ENCODE measurements around the gene KRTAP19-1.

KRTAP19-1 gene

DNA sequence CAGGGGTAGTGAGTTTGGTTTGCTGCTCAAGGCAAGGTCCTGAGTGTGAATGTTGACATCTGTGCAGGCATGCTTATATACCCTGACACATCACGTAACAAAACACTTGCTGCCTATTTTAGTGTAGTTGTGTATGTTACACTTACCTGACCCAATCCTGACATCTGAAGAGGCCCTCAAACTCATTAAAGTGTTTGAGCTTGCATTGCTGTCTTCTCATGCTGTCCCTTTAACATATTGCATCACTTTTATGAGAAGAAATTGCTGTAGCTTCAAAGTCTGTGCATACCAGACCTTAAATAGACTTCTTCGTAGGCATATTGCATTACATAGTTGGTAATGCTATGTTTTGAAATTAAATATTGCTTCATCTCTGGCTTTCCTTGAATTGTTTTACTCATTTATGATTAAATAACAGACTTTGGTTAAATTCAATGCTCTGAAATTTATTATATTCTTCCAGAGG lies 11.8 kb upstream of the KRTAP19-1 start, which contains the start of gene KRTAP19-3:
Gene KRTAP19-3, minus strand, starts transcription at position 51 of the 466 bp plus-strand sequence. CDS start 56 bp downstream, outside the sequence.
- no peaks in the 10 kb centered on the region for H3K36me3 ChIP-seq (ENCODE audit: control insufficient read depth, insufficient read depth, low read length)
- no peak within 1 kb of the TSS for H3K23ac ChIP-seq (ENCODE audit: low read length)
- H3K27ac ChIP-seq (ENCODE audit: low read depth, low read length) = no peak within 1 kb of the TSS
- H3K18ac ChIP-seq (ENCODE audit: low read length) = no peak within 1 kb of the TSS
- no peak within 1 kb of the TSS for H2BK15ac ChIP-seq (replicated peaks; ENCODE audit: low read depth)
- H3K4me2 ChIP-seq (ENCODE audit: low read length) = no peak within 1 kb of the TSS
- no CpG with 5 or more reads among the region's 2 CpGs for WGBS (ENCODE audit: extremely low coverage, insufficient coverage, low lambda C conversion rate)
- H2BK120ac ChIP-seq (ENCODE audit: low read depth, low read length) = no peak within 1 kb of the TSS
- no peaks in the 10 kb centered on the region for H3K4me1 ChIP-seq (ENCODE audit: control insufficient read depth, low read depth, low read length)
- no peaks in the 10 kb centered on the region for H3K79me2 ChIP-seq (ENCODE audit: control insufficient read depth, insufficient read depth, low read length)
- no peaks in the 10 kb centered on the region for H3K79me1 ChIP-seq (ENCODE audit: low read length)
- H4K5ac ChIP-seq (ENCODE audit: low read length) = no peak within 1 kb of the TSS
- DNase-seq = no peak
- no peak within 1 kb of the TSS for H3K9ac ChIP-seq (ENCODE audit: low read length)
- H3K27me3 ChIP-seq (ENCODE audit: insufficient read depth, low read length, poor library complexity) = no peaks in the 10 kb centered on the region
- no peak within 1 kb of the TSS for H2BK5ac ChIP-seq (ENCODE audit: low read length)
- no peak within 1 kb of the TSS for H2AK5ac ChIP-seq (ENCODE audit: low read length)
- H3K4ac ChIP-seq (ENCODE audit: low read depth, low read length) = no peak within 1 kb of the TSS
- no peak within 1 kb of the TSS for H3K4me3 ChIP-seq (ENCODE audit: low read length)
- H3K56ac ChIP-seq (ENCODE audit: low read length) = no peak within 1 kb of the TSS
- no peak within 1 kb of the TSS for H4K8ac ChIP-seq (ENCODE audit: low read depth, low read length)

DNA sequence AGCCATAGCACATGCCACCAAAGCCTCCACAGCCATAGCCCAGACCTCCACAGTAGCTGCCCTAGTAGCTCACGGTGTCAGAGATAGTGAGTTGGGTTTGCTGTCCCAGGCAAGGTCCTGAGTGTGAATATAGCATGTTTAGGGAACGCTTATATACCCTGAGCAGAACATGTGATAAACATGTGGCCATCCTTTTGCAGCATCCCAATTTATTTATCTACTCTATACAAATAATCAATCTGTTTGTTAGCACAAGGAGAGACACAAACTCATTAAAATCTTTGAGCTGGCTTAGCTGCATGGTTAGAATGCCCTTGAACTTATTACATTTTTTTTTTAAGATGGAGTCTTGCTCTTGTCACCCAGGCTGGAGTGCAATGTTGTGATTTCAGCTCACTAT lies 7.2 kb upstream of the KRTAP19-1 start, which contains the start of gene KRTAP19-2:
Gene KRTAP19-2, minus strand, starts transcription at position 101 of the 400 bp plus-strand sequence. Its CDS starts 88 bp downstream, at position 13.
- Histone ChIP-seq H2BK5ac (ENCODE audit: low read length) (no peak within 1 kb of the TSS), H4K8ac (ENCODE audit: low read depth, low read length) (no peak within 1 kb of the TSS), H3K56ac (ENCODE audit: low read length) (no peak within 1 kb of the TSS), H3K18ac (ENCODE audit: low read length) (no peak within 1 kb of the TSS), H2BK120ac (ENCODE audit: low read depth, low read length) (no peak within 1 kb of the TSS), H3K4me3 (ENCODE audit: low read length) (no peak within 1 kb of the TSS), H2AK5ac (ENCODE audit: low read length) (no peak within 1 kb of the TSS), H3K9ac (ENCODE audit: low read length) (no peak within 1 kb of the TSS), H3K79me2 (ENCODE audit: control insufficient read depth, insufficient read depth, low read length) (no peaks in the 10 kb centered on the region), H3K4ac (ENCODE audit: low read depth, low read length) (no peak within 1 kb of the TSS), H2BK15ac (replicated peaks; ENCODE audit: low read depth) (no peak within 1 kb of the TSS), H3K79me1 (ENCODE audit: low read length) (no peaks in the 10 kb centered on the region), H4K5ac (ENCODE audit: low read length) (no peak within 1 kb of the TSS), H3K4me1 (ENCODE audit: control insufficient read depth, low read depth, low read length) (no peaks in the 10 kb centered on the region), H3K4me2 (ENCODE audit: low read length) (no peak within 1 kb of the TSS), H3K27me3 (ENCODE audit: insufficient read depth, low read length, poor library complexity) (no peaks in the 10 kb centered on the region), H3K27ac (ENCODE audit: low read depth, low read length) (no peak within 1 kb of the TSS), H3K36me3 (ENCODE audit: control insufficient read depth, insufficient read depth, low read length) (no peaks in the 10 kb centered on the region), H3K23ac (ENCODE audit: low read length) (no peak within 1 kb of the TSS)
- no CpG with 5 or more reads among the region's 2 CpGs for WGBS (ENCODE audit: extremely low coverage, insufficient coverage, low lambda C conversion rate)
- no peak for DNase-seq

DNA sequence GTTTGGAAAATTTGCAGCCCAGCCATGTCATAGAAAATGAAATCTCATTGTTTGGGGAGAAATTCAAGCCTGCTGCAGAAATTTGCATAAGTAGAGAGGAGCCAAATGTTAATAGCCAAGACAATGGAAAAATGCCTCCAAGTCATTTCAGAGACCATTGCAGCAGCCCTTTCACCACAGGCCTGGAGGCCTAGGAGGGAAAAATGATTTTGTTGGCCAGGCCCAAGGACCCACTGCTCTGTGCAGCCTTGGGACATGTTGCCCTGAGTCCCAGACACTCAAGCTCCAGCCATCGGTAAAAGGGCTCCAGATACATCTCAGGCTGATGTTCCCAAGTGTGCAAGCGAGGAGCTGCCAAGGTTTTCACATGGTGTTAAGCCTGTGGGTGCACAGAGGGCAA lies 6.0 kb upstream of the KRTAP19-1 start:
- no peak overlapping the region for H2BK5ac ChIP-seq (ENCODE audit: low read length)
- H3K79me1 ChIP-seq (ENCODE audit: low read length) = no peaks in the 10 kb centered on the region
- no peak overlapping the region for H3K4ac ChIP-seq (ENCODE audit: low read depth, low read length)
- H3K18ac ChIP-seq (ENCODE audit: low read length) = no peak overlapping the region
- no peak overlapping the region for H3K4me2 ChIP-seq (ENCODE audit: low read length)
- WGBS (ENCODE audit: extremely low coverage, insufficient coverage, low lambda C conversion rate) = no CpG with 5 or more reads among the region's 2 CpGs
- no peak overlapping the region for H2BK120ac ChIP-seq (ENCODE audit: low read depth, low read length)
- no peak for DNase-seq
- H3K4me1 ChIP-seq (ENCODE audit: control insufficient read depth, low read depth, low read length) = no peaks in the 10 kb centered on the region
- no peaks in the 10 kb centered on the region for H3K79me2 ChIP-seq (ENCODE audit: control insufficient read depth, insufficient read depth, low read length)
- no peak overlapping the region for H3K4me3 ChIP-seq (ENCODE audit: low read length)
- no peak overlapping the region for H3K9ac ChIP-seq (ENCODE audit: low read length)
- no peak overlapping the region for H3K56ac ChIP-seq (ENCODE audit: low read length)
- H3K36me3 ChIP-seq (ENCODE audit: control insufficient read depth, insufficient read depth, low read length) = no peaks in the 10 kb centered on the region
- H2BK15ac ChIP-seq (replicated peaks; ENCODE audit: low read depth) = no peak overlapping the region
- no peak overlapping the region for H3K23ac ChIP-seq (ENCODE audit: low read length)
- no peak overlapping the region for H3K27ac ChIP-seq (ENCODE audit: low read depth, low read length)
- no peaks in the 10 kb centered on the region for H3K27me3 ChIP-seq (ENCODE audit: insufficient read depth, low read length, poor library complexity)
- H4K8ac ChIP-seq (ENCODE audit: low read depth, low read length) = no peak overlapping the region
- no peak overlapping the region for H4K5ac ChIP-seq (ENCODE audit: low read length)
- no peak overlapping the region for H2AK5ac ChIP-seq (ENCODE audit: low read length)

DNA sequence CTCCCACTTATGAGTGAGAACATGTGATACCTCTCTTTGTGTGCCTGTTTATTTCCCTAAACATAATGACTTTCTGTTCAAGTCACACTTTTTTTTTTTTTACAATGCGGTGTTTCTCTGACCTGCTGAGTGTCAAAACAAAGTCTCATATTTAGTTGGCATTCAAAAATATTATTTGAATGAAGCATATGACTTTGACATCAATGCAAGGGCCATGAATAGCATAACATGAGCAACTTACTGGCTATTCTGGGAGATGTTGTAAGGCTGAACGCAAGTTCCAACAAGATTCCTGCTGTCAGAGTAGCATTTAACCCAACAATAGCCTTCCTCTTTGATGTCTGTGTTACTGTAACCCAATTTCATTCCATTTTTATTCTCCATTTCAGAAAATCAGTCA lies 2.0 kb upstream of the KRTAP19-1 start:
- Histone ChIP-seq H3K79me1 (ENCODE audit: low read length) (no peaks in the 10 kb centered on the region), H4K5ac (ENCODE audit: low read length) (no peak overlapping the region), H4K8ac (ENCODE audit: low read depth, low read length) (no peak overlapping the region), H3K4me2 (ENCODE audit: low read length) (no peak overlapping the region), H2AK5ac (ENCODE audit: low read length) (no peak overlapping the region), H3K36me3 (ENCODE audit: control insufficient read depth, insufficient read depth, low read length) (no peaks in the 10 kb centered on the region), H3K27me3 (ENCODE audit: insufficient read depth, low read length, poor library complexity) (no peaks in the 10 kb centered on the region), H2BK120ac (ENCODE audit: low read depth, low read length) (no peak overlapping the region), H2BK5ac (ENCODE audit: low read length) (no peak overlapping the region), H2BK15ac (replicated peaks; ENCODE audit: low read depth) (no peak overlapping the region), H3K4me1 (ENCODE audit: control insufficient read depth, low read depth, low read length) (no peaks in the 10 kb centered on the region), H3K4me3 (ENCODE audit: low read length) (no peak overlapping the region), H3K18ac (ENCODE audit: low read length) (no peak overlapping the region), H3K9ac (ENCODE audit: low read length) (no peak overlapping the region), H3K27ac (ENCODE audit: low read depth, low read length) (no peak overlapping the region), H3K56ac (ENCODE audit: low read length) (no peak overlapping the region), H3K79me2 (ENCODE audit: control insufficient read depth, insufficient read depth, low read length) (no peaks in the 10 kb centered on the region), H3K23ac (ENCODE audit: low read length) (no peak overlapping the region), H3K4ac (ENCODE audit: low read depth, low read length) (no peak overlapping the region)
- WGBS (ENCODE audit: extremely low coverage, insufficient coverage, low lambda C conversion rate) = no CpG with 5 or more reads among the region's 2 CpGs
- no peak for DNase-seq

DNA sequence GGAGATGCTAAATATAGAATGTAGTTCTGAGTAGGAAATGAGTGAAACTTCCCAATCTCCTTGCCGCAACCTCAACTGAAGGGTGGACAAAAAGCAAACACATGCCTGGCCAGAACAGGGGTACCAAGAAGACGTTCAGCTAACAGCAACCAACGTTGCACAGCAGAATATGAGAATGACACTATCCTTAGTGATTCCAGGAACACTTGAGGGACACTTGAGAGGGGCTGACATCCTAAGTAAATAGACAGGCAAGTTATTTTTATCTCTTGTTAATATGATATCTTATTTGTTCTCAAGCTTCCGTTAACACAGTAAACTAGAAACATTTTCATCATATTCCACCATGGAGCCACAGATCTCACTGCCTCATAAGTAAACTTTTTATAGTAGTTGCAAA lies 908 bp downstream of the KRTAP19-1 start:
- H3K36me3 ChIP-seq (ENCODE audit: control insufficient read depth, insufficient read depth, low read length) = no peaks in the 10 kb centered on the region
- no peak overlapping the region for H3K9ac ChIP-seq (ENCODE audit: low read length)
- no peak overlapping the region for H2AK5ac ChIP-seq (ENCODE audit: low read length)
- no peak overlapping the region for H3K4ac ChIP-seq (ENCODE audit: low read depth, low read length)
- no peak overlapping the region for H4K5ac ChIP-seq (ENCODE audit: low read length)
- no peaks in the 10 kb centered on the region for H3K79me1 ChIP-seq (ENCODE audit: low read length)
- no peak overlapping the region for H3K27ac ChIP-seq (ENCODE audit: low read depth, low read length)
- no peak overlapping the region for H3K4me3 ChIP-seq (ENCODE audit: low read length)
- H3K23ac ChIP-seq (ENCODE audit: low read length) = no peak overlapping the region
- H3K18ac ChIP-seq (ENCODE audit: low read length) = no peak overlapping the region
- no peak overlapping the region for H2BK15ac ChIP-seq (replicated peaks; ENCODE audit: low read depth)
- no peak overlapping the region for H3K4me2 ChIP-seq (ENCODE audit: low read length)
- H2BK120ac ChIP-seq (ENCODE audit: low read depth, low read length) = no peak overlapping the region
- no peak overlapping the region for H4K8ac ChIP-seq (ENCODE audit: low read depth, low read length)
- no peak overlapping the region for H2BK5ac ChIP-seq (ENCODE audit: low read length)
- H3K27me3 ChIP-seq (ENCODE audit: insufficient read depth, low read length, poor library complexity) = no peaks in the 10 kb centered on the region
- WGBS (ENCODE audit: extremely low coverage, insufficient coverage, low lambda C conversion rate) = no CpG with 5 or more reads among the region's 4 CpGs
- H3K4me1 ChIP-seq (ENCODE audit: control insufficient read depth, low read depth, low read length) = no peaks in the 10 kb centered on the region
- H3K79me2 ChIP-seq (ENCODE audit: control insufficient read depth, insufficient read depth, low read length) = no peaks in the 10 kb centered on the region
- DNase-seq = no peak
- H3K56ac ChIP-seq (ENCODE audit: low read length) = no peak overlapping the region

DNA sequence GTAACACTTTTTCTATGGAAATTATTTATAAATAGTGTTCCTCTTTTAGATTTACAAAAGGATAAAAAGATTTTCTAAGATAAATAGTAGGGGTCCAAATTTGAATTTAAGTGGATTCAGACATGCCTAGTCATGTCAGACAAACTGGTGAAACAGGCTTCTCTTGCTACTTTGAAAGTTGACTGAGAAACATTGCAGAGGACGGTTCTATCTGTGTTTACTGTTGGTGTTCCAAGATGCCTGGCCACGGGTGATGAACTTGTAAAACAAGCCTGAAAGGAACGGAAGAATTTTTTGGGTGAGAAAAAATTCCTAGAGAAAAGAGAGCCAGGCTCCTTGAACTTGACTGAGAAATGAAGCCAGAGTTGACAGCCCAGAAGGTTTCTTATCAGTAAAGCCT lies 2.2 kb downstream of the KRTAP19-1 start:
- H3K9ac ChIP-seq (ENCODE audit: low read length) = no peak overlapping the region
- H4K5ac ChIP-seq (ENCODE audit: low read length) = no peak overlapping the region
- no peak overlapping the region for H3K56ac ChIP-seq (ENCODE audit: low read length)
- no peaks in the 10 kb centered on the region for H3K4me1 ChIP-seq (ENCODE audit: control insufficient read depth, low read depth, low read length)
- no CpG with 5 or more reads among the region's 3 CpGs for WGBS (ENCODE audit: extremely low coverage, insufficient coverage, low lambda C conversion rate)
- H3K4me3 ChIP-seq (ENCODE audit: low read length) = no peak overlapping the region
- H3K27me3 ChIP-seq (ENCODE audit: insufficient read depth, low read length, poor library complexity) = no peaks in the 10 kb centered on the region
- H2BK120ac ChIP-seq (ENCODE audit: low read depth, low read length) = no peak overlapping the region
- no peak for DNase-seq
- no peaks in the 10 kb centered on the region for H3K79me1 ChIP-seq (ENCODE audit: low read length)
- no peak overlapping the region for H3K4me2 ChIP-seq (ENCODE audit: low read length)
- H2AK5ac ChIP-seq (ENCODE audit: low read length) = no peak overlapping the region
- H3K36me3 ChIP-seq (ENCODE audit: control insufficient read depth, insufficient read depth, low read length) = no peaks in the 10 kb centered on the region
- no peak overlapping the region for H3K27ac ChIP-seq (ENCODE audit: low read depth, low read length)
- no peak overlapping the region for H3K23ac ChIP-seq (ENCODE audit: low read length)
- H3K79me2 ChIP-seq (ENCODE audit: control insufficient read depth, insufficient read depth, low read length) = no peaks in the 10 kb centered on the region
- no peak overlapping the region for H2BK5ac ChIP-seq (ENCODE audit: low read length)
- H4K8ac ChIP-seq (ENCODE audit: low read depth, low read length) = no peak overlapping the region
- no peak overlapping the region for H3K18ac ChIP-seq (ENCODE audit: low read length)
- H3K4ac ChIP-seq (ENCODE audit: low read depth, low read length) = no peak overlapping the region
- H2BK15ac ChIP-seq (replicated peaks; ENCODE audit: low read depth) = no peak overlapping the region

All from mesendoderm (in vitro differentiated cells).